HG03139 (cell line): Measurements from ENCODE around the gene RABIF.

Experiments used
- ATAC-seq: cut with Tn5 transposase; IDR thresholded peaks from one replicate; pipeline ENCODE4 v1.9.1; 2021; ENCODE audit not compliant: unreplicated experiment

RABIF gene

GRCh38 chr1:202879128-202879527 lies 9.8 kb downstream of the RABIF start:
- no peak for ATAC-seq

GRCh38 chr1:202873026-202873425 lies 15.9 kb downstream of the RABIF start:
- no peak for ATAC-seq

- no peak for ATAC-seq
Measured at GRCh38 chr1:202871367-202871766, 17.6 kb downstream of the RABIF start.

- ATAC-seq: no peak
Measured at GRCh38 chr1:202862679-202863560, 26.0 kb downstream of the RABIF start.

- no peak for ATAC-seq
Measured at GRCh38 chr1:202861420-202862132, 27.4 kb downstream of the RABIF start.

GRCh38 chr1:202860744-202861419 lies 28.1 kb downstream of the RABIF start:
- no peak for ATAC-seq

- ATAC-seq: no peak
Measured at GRCh38 chr1:202858789-202859414, 30.0 kb downstream of the RABIF start.

GRCh38 chr1:202858331-202858730 lies 30.6 kb downstream of the RABIF start:
- no peak for ATAC-seq

GRCh38 chr1:202857136-202857610 lies 31.8 kb downstream of the RABIF start:
- ATAC-seq: no peak

GRCh38 chr1:202856014-202856413 lies 32.9 kb downstream of the RABIF start:
- no peak for ATAC-seq

- no peak for ATAC-seq
Measured at GRCh38 chr1:202854787-202855186, 34.2 kb downstream of the RABIF start.

GRCh38 chr1:202852163-202852904 lies 36.6 kb downstream of the RABIF start:
- no peak for ATAC-seq

- ATAC-seq: no peak
Measured at GRCh38 chr1:202850593-202851362, 38.2 kb downstream of the RABIF start.

- no peak for ATAC-seq
Measured at GRCh38 chr1:202848191-202848542, 40.8 kb downstream of the RABIF start.

GRCh38 chr1:202844935-202845334 lies 44.0 kb downstream of the RABIF start:
- ATAC-seq: no peak

- no peak for ATAC-seq
Measured at GRCh38 chr1:202844259-202844658, 44.7 kb downstream of the RABIF start.

GRCh38 chr1:202843081-202843480 lies 45.9 kb downstream of the RABIF start:
- no peak for ATAC-seq

- ATAC-seq: no peak
Measured at GRCh38 chr1:202837746-202838262, 51.1 kb downstream of the RABIF start.

- ATAC-seq: no peak
Measured at GRCh38 chr1:202836623-202837403, 52.1 kb downstream of the RABIF start.
